AG09319 (cell line): ENCODE measurements around the gene WWP2.
A peak's percentile ranks its signal among the peaks of the same experiment; 100 is the strongest.
"Not testable (repeated sequence)": the region's sequence is repeated elsewhere in the genome, so short reads cannot be mapped to it uniquely, and the experiment has no call there.

Source experiments
- DNase-seq: peaks from one replicate; pipeline ENCODE4 v3.0.0-alpha.2; 2010; ENCODE audit warnings: low read depth; ENCODE audit errors: extremely low read depth
- CTCF ChIP-seq: IDR thresholded peaks from 2 replicates; pipeline ENCODE4 v1.5.1; 2011; ENCODE audit warnings: low read depth, mild to moderate bottlenecking, inconsistent platforms, low read length, moderate library complexity

The WWP2 gene

DNA sequence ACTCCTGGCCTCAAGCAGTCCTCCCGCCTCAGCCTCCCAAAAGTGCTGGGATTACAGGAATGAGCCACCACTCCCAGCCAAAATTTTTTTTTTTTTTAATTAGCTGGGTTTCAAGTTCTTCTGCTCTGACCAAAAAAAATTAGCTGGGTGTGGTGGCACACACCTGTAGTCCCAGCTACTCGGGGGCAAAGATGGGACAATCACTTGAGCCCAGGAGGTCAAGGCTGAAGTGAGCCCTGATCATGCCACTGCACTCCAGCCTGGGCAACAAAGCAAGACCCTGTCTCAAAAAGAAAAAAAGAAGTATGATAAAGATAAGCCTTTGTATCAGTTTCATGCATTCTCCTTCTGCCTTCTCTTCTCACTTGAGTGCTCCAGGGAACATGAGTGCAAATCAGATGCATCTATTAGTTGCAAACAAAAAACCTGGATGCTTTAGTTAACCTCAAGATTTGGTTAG, 37.7 kb upstream of the WWP2 start:
- no peak for TF ChIP-seq CTCF
- DNase-seq = no peak

DNA sequence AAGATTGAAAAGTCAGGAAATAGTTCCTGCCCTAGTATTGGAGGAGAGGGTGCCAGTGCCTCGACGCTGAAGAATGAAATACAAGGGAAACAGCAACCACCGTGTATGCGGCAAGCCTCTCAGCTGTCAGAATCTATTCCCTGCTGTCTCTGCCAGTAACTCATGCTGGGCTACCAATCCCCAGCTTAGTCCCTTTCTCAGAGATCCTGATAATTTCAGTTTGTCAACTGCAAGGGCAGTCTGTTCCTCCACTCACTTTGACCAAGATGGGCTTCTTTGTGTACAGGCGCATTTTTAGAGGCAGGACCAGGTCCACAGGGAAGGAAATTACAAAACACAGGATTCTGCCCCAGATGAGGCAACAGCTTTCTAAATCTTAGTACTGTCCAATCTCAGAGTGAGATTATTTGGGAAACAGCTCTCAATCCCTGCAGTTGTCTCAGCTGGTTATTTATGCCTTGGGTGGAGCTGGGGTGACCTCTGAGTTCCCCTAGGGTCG, 37.1 kb upstream of the WWP2 start:
- TF ChIP-seq CTCF = no peak
- no peak for DNase-seq

GRCh38 chr16:69725480-69726312, 36.4 kb upstream of the WWP2 start:
- DNase-seq = no peak
- TF ChIP-seq CTCF = no peak

- no peak for TF ChIP-seq CTCF
- peak; percentile 99 for DNase-seq
Observed at GRCh38 chr16:69726313-69727060, 35.6 kb upstream of the WWP2 start, which contains the start of gene NQO1. Gene NQO1 (minus strand): TSS chr16:69726560. CDS start chr16:69726439, 121 bp downstream.

- DNase-seq = no peak
- TF ChIP-seq CTCF = no peak
Observed at GRCh38 chr16:69727916-69728270, 34.2 kb upstream of the WWP2 start.

GRCh38 chr16:69729030-69729429, 33.1 kb upstream of the WWP2 start:
- not testable (repeated sequence) for DNase-seq

DNA sequence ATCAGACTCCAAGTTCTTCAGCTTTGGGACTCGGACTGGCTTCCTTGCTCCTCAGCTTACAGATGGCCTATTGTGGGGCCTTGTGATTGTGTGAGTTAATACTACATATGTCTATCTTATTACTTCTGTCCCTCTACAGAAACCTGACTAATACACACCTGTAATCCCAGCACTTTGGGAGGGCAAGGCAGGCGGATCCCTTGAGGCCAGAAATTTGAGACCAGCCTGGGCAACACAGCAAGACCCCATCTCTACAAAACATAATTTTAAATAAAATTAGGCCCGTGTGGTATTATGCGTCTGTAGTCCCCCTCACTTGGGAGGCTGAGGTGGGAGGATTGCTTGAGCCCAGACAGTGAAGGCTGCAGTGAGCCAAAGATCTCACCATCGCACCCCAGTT, 30.9 kb upstream of the WWP2 start:
- DNase-seq = not testable (repeated sequence)

DNA sequence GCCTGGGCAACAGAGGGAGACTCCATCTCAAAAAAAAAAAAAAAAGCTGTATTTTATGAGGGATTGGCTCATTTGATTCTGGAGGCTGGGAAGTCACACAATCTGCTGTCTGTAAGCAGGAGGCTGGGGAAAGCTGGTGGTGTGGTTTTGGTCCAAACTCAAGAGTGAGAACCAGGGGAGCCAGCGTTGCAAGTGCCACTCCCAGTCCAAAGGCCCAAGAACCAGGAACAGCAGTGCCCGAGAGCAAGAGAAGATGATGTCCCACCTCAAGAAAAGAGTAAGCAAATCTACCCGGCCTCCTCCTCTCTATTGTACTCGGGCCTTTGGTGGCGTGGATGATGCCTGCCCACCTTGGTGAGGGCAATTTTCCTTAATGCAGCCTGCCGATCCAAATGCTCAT, 30.0 kb upstream of the WWP2 start:
- no peak for TF ChIP-seq CTCF
- no peak for DNase-seq
